GM23338 (cell line): Measurements from ENCODE around the gene GRM8. TPM values are rescaled to one million over a fixed set of nuclear protein-coding genes. Genes with fewer than 3 reads are reported as not detected.

Experiments used
- ATAC-seq: fragments of 200-7000 bp; cut with Tn5 transposase; 3 replicates; pipeline ENCODE4 v1.9.1; 2020
- DNase-seq: peaks from one replicate; pipeline ENCODE4 v3.0.0-alpha.2; 2015; ENCODE audit warnings: low spot score
- H2AFZ ChIP-seq: fragments of 200-600 bp; sonication (generic); 2 replicates; pipeline ENCODE4 v1.8.0; 2016; ENCODE audit warnings: antibody characterized with exemption, mild to moderate bottlenecking, moderate library complexity
- H3F3A ChIP-seq: fragments of 200-600 bp; sonication (generic); replicated peaks from 2 replicates; pipeline ENCODE4 v1.8.0; 2017; ENCODE audit warnings: antibody characterized with exemption, mixed run types, low read depth
- H3K27ac ChIP-seq: fragments of 200-600 bp; sonication (generic); 2 replicates; pipeline ENCODE4 v1.6.1; 2016; ENCODE audit warnings: low read depth
- H3K27me3 ChIP-seq: fragments of 200-600 bp; sonication (generic); 2 replicates; pipeline ENCODE4 v1.8.0; 2016; ENCODE audit warnings: mild to moderate bottlenecking, mixed run types, moderate library complexity; ENCODE audit not compliant: insufficient read depth
- H3K36me3 ChIP-seq: fragments of 200-600 bp; sonication (generic); 2 replicates; pipeline ENCODE4 v1.8.0; 2016; ENCODE audit warnings: mild to moderate bottlenecking; ENCODE audit not compliant: insufficient read depth
- H3K4me1 ChIP-seq: fragments of 200-600 bp; sonication (generic); 2 replicates; pipeline ENCODE4 v1.8.0; 2016; ENCODE audit warnings: mild to moderate bottlenecking, moderate library complexity; ENCODE audit not compliant: insufficient read depth
- H3K4me2 ChIP-seq: fragments of 200-600 bp; sonication (generic); 2 replicates; pipeline ENCODE4 v1.7.1; 2017; ENCODE audit warnings: mixed run types
- H3K4me3 ChIP-seq: fragments of 200-600 bp; sonication (generic); 2 replicates; pipeline ENCODE4 v1.6.1; 2016; ENCODE audit warnings: mixed run types
- H3K79me2 ChIP-seq: fragments of 200-600 bp; sonication (generic); replicated peaks from 2 replicates; pipeline ENCODE4 v1.8.0; 2017; ENCODE audit warnings: mild to moderate bottlenecking; ENCODE audit not compliant: insufficient read depth
- H3K9me2 ChIP-seq: fragments of 200-600 bp; sonication (generic); 2 replicates; pipeline ENCODE4 v1.8.0; 2017; ENCODE audit not compliant: insufficient read depth
- H4K20me1 ChIP-seq: fragments of 200-600 bp; sonication (generic); replicated peaks from 2 replicates; pipeline ENCODE4 v1.8.0; 2017; ENCODE audit warnings: mild to moderate bottlenecking; ENCODE audit not compliant: insufficient read depth
- H3K27ac Mint-ChIP-seq: 2 replicates; pipeline ENCODE4 v1.8.0; 2020; ENCODE audit warnings: inconsistent platforms, mild to moderate bottlenecking, moderate library complexity, mixed read lengths
- H3K27me3 Mint-ChIP-seq: 3 replicates; pipeline ENCODE4 v1.8.0; 2022; ENCODE audit warnings: low read depth, mild to moderate bottlenecking, moderate library complexity, mixed read lengths, inconsistent platforms; ENCODE audit not compliant: insufficient read depth, poor library complexity
- H3K36me3 Mint-ChIP-seq: 3 replicates; pipeline ENCODE4 v1.8.0; 2021; ENCODE audit warnings: low read depth, mild to moderate bottlenecking, inconsistent platforms, moderate library complexity, mixed read lengths
- H3K4me1 Mint-ChIP-seq: 3 replicates; pipeline ENCODE4 v1.8.0; 2020; ENCODE audit warnings: mild to moderate bottlenecking, inconsistent platforms, mixed read lengths
- H3K4me3 Mint-ChIP-seq: 3 replicates; pipeline ENCODE4 v1.8.0; 2021; ENCODE audit warnings: moderate library complexity, mild to moderate bottlenecking, inconsistent platforms, mixed read lengths
- H3K9me3 Mint-ChIP-seq: 3 replicates; pipeline ENCODE4 v1.8.0; 2020; ENCODE audit warnings: moderate library complexity, mild to moderate bottlenecking, inconsistent platforms, mixed read lengths
- CREB1 ChIP-seq: fragments of 250-450 bp; sonication (Bioruptor Pico); IDR thresholded peaks from 2 replicates; pipeline ENCODE4 v1.5.0; 2020; ENCODE audit warnings: low read depth, mild to moderate bottlenecking, moderate library complexity
- CTCF ChIP-seq, 2 experiments: fragments of 200-600 bp in 1 of 2; sonication (generic) in 1 of 2; conservative IDR thresholded peaks; 2 replicates each; pipeline versions ENCODE4 v1.5.1 to v1.6.1; 2016 to 2017; ENCODE audit warnings: antibody characterized with exemption in 2 of 2, low read depth in 2 of 2, mild to moderate bottlenecking in 2 of 2, moderate library complexity in 1 of 2
- ETS1 ChIP-seq: IDR thresholded peaks from 2 replicates; pipeline ENCODE4 v1.6.1; 2016; ENCODE audit warnings: antibody characterized with exemption
- EZH2 ChIP-seq: fragments of 200-600 bp; sonication (generic); IDR thresholded peaks from one replicate; pipeline ENCODE4 v1.8.0; 2017; ENCODE audit warnings: antibody characterized with exemption, mild to moderate bottlenecking, low read depth; ENCODE audit not compliant: unreplicated experiment
- EZH2phosphoT487 ChIP-seq: fragments of 200-600 bp; sonication (generic); IDR thresholded peaks from one replicate; pipeline ENCODE4 v1.8.1; 2018; ENCODE audit warnings: antibody characterized with exemption; ENCODE audit not compliant: unreplicated experiment
- JUNB ChIP-seq: IDR thresholded peaks from one replicate; pipeline ENCODE4 v1.6.1; 2016; ENCODE audit warnings: antibody characterized with exemption; ENCODE audit not compliant: unreplicated experiment
- REST ChIP-seq: IDR thresholded peaks from one replicate; pipeline ENCODE4 v1.6.1; 2018; ENCODE audit warnings: antibody characterized with exemption; ENCODE audit not compliant: unreplicated experiment
- STAT1 ChIP-seq: IDR thresholded peaks from one replicate; pipeline ENCODE4 v1.6.1; 2016; ENCODE audit warnings: antibody characterized with exemption; ENCODE audit not compliant: unreplicated experiment
- ZNF114 ChIP-seq: fragments of 250-450 bp; sonication (Bioruptor Pico); IDR thresholded peaks from 2 replicates; pipeline ENCODE4 v1.5.0; 2020; ENCODE audit warnings: mild to moderate bottlenecking, moderate library complexity
- ZNF331 ChIP-seq: fragments of 250-450 bp; sonication (Bioruptor Pico); IDR thresholded peaks from 2 replicates; pipeline ENCODE4 v1.5.0; 2020; ENCODE audit warnings: low read depth, mild to moderate bottlenecking, moderate library complexity
- polyA plus RNA-seq: library from polyadenylated mRNA; unstranded; fragments of >200 nt; fragmentation: Nextera tagmentation; extraction: Ambion mirVana; gene quantifications from 2 replicates; pipeline ENCODE4 v1.2.1, GENCODE V29; 2016
- total RNA-seq: library from RNA; depleted of rRNA; stranded (reverse); fragments of >200 nt; shearing (Covaris generic); gene quantifications from 2 replicates; pipeline ENCODE4 v1.2.3, GENCODE V29; 2014

GRM8 gene
- total and polyA plus RNA-seq, 2 experiments from 2014 or later, result 1.9 to 6.6 TPM

GRCh38 chr7:126715076-126715475 is 537.7 kb downstream of the GRM8 start:
- TF ChIP-seq ZNF331 (CRISPR knock-in tag), result no peak
- no peak for TF ChIP-seq ZNF114
- TF ChIP-seq JUNB, result no peak
- no peak for TF ChIP-seq CREB1 (CRISPR knock-in tag)
- TF ChIP-seq EZH2phosphoT487, result no peak
- no peak for TF ChIP-seq REST
- H3K4me3 ChIP-seq, result no peak overlapping the region

GRCh38 chr7:126702242-126703016 is 550.3 kb downstream of the GRM8 start:
- Histone ChIP-seq H3F3A (no peaks in the 10 kb centered on the region), H3K27ac (no peak overlapping the region), H3K9me2 (no peaks in the 10 kb centered on the region; the same call in 1 of the 2 replicates), H3K27me3 (no peaks in the 10 kb centered on the region), H3K79me2 (no peaks in the 10 kb centered on the region), H3K4me3 (no peak overlapping the region), H3K4me1 (peaks cover 10% of the 10 kb centered on the region; the same call in 1 of the 2 replicates), H3K36me3 (no peaks in the 10 kb centered on the region), H4K20me1 (no peaks in the 10 kb centered on the region), H2AFZ (no peak overlapping the region; the same call in 1 of the 2 replicates), H3K4me2 (no peak overlapping the region)
- peaks cover 36% of the 10 kb centered on the region for H3K4me1 Mint-ChIP-seq
- H3K4me3 Mint-ChIP-seq, result no peak overlapping the region
- H3K27ac Mint-ChIP-seq, result peak overlapping the region; percentile 96
- DNase-seq, result no peak
- ATAC-seq, result no peak
- H3K36me3 Mint-ChIP-seq, result peaks cover 11% of the 10 kb centered on the region; the same call in 2 of the 3 replicates
- H3K9me3 Mint-ChIP-seq, result peaks cover 8% of the 10 kb centered on the region; the same call in 2 of the 3 replicates
- no peaks in the 10 kb centered on the region for H3K27me3 Mint-ChIP-seq
- no peak for TF ChIP-seq REST
- no peak for TF ChIP-seq ZNF114
- TF ChIP-seq STAT1, result no peak
- TF ChIP-seq ETS1, result no peak
- no peak for TF ChIP-seq CREB1 (CRISPR knock-in tag)
- no peak for TF ChIP-seq ZNF331 (CRISPR knock-in tag)
- no peak for TF ChIP-seq EZH2phosphoT487
- no peak for TF ChIP-seq JUNB
- TF ChIP-seq EZH2, result no peak
- TF ChIP-seq CTCF (conservative IDR thresholded peaks at IDR 0.05; ENCODE audit: low read depth in 2 of 2), result no peak

More at GRCh38 chr7:126715076-126715475, 537.7 kb downstream of the GRM8 start:
- Histone ChIP-seq H3F3A (no peaks in the 10 kb centered on the region), H3K9me2 (0 out of 2 replicates have a peak, but pooled peaks cover 4% of the 10 kb centered on the region), H3K4me2 (no peak overlapping the region), H3K36me3 (no peaks in the 10 kb centered on the region), H4K20me1 (no peaks in the 10 kb centered on the region), H2AFZ (no peak overlapping the region), H3K79me2 (no peaks in the 10 kb centered on the region), H3K27me3 (no peaks in the 10 kb centered on the region), H3K27ac (no peak overlapping the region), H3K4me1 (peaks cover 6% of the 10 kb centered on the region; the same call in 1 of the 2 replicates)
- Mint-ChIP-seq H3K4me1 (peaks cover 6% of the 10 kb centered on the region; the same call in 2 of the 3 replicates), H3K36me3 (peaks cover 6% of the 10 kb centered on the region; the same call in 2 of the 3 replicates), H3K27ac (no peak overlapping the region), H3K27me3 (peaks cover 2% of the 10 kb centered on the region), H3K9me3 (peaks cover 5% of the 10 kb centered on the region; the same call in 2 of the 3 replicates), H3K4me3 (no peak overlapping the region)
- ATAC-seq, result no peak
- no peak for DNase-seq
